ENCODE data around the gene KRTAP10-9.
A peak's percentile ranks its signal among the peaks of the same experiment; 100 is the strongest.
"Not testable (repeated sequence)": the region's sequence is repeated elsewhere in the genome, so short reads cannot be mapped to it uniquely, and the experiment has no call there.

KRTAP10-9 gene

GRCh38 chr21:44615911-44616590, 10.8 kb upstream of the KRTAP10-9 start:
- no peak for DNase-seq

- DNase-seq: no peak
Observed at GRCh38 chr21:44616591-44616926, 10.3 kb upstream of the KRTAP10-9 start.

GRCh38 chr21:44617071-44617501, 9.8 kb upstream of the KRTAP10-9 start:
- no peak for DNase-seq

GRCh38 chr21:44618504-44618903, 8.4 kb upstream of the KRTAP10-9 start:
- no peak for DNase-seq

GRCh38 chr21:44618909-44619308, 8.0 kb upstream of the KRTAP10-9 start:
- DNase-seq: peak; percentile 78

GRCh38 chr21:44619886-44620285, 7.0 kb upstream of the KRTAP10-9 start:
- DNase-seq: no peak

GRCh38 chr21:44623575-44623974, 3.3 kb upstream of the KRTAP10-9 start:
- no peak for DNase-seq

- DNase-seq: no peak
Observed at GRCh38 chr21:44625756-44626155, 1.1 kb upstream of the KRTAP10-9 start.

- peak; percentile 45 for DNase-seq
Observed at GRCh38 chr21:44626262-44626661, 631 bp upstream of the KRTAP10-9 start.

GRCh38 chr21:44627181-44627822, 409 bp downstream of the KRTAP10-9 start:
- DNase-seq: not testable (repeated sequence)

GRCh38 chr21:44627831-44628233, 939 bp downstream of the KRTAP10-9 start:
- DNase-seq: not testable (repeated sequence)

- no peak for DNase-seq
Observed at GRCh38 chr21:44628707-44629391, 2.0 kb downstream of the KRTAP10-9 start.

- DNase-seq: peak; percentile 31
Observed at GRCh38 chr21:44630440-44630839, 3.5 kb downstream of the KRTAP10-9 start.

GRCh38 chr21:44632067-44632466, 5.2 kb downstream of the KRTAP10-9 start:
- no peak for DNase-seq

- no peak for DNase-seq
Observed at GRCh38 chr21:44636209-44637017, 9.5 kb downstream of the KRTAP10-9 start.

GRCh38 chr21:44637018-44637850, 10.3 kb downstream of the KRTAP10-9 start, which contains the start of gene KRTAP10-10:
TSS of gene KRTAP10-10 (plus strand) at chr21:44637356. CDS start at chr21:44637418, 62 bp downstream.
- DNase-seq: no peak

GRCh38 chr21:44637851-44638348, 11.0 kb downstream of the KRTAP10-9 start:
- DNase-seq: not testable (repeated sequence)

GRCh38 chr21:44638506-44639330, 11.8 kb downstream of the KRTAP10-9 start:
- DNase-seq: not testable (repeated sequence)

GRCh38 chr21:44639331-44639655, 12.4 kb downstream of the KRTAP10-9 start:
- DNase-seq: no peak

- no peak for DNase-seq
Observed at GRCh38 chr21:44640761-44641160, 13.9 kb downstream of the KRTAP10-9 start.

- DNase-seq: no peak
Observed at GRCh38 chr21:44643741-44644310, 16.9 kb downstream of the KRTAP10-9 start.
